SH-SY5Y (cell line): Measurements from ENCODE around the gene SCN1A.

Experiments used
- GATA2 ChIP-seq: IDR thresholded peaks from 2 replicates; pipeline ENCODE4 v1.6.1; 2011; ENCODE audit warnings: mild to moderate bottlenecking, low read depth, low read length
- GATA3 ChIP-seq: IDR thresholded peaks from 2 replicates; pipeline ENCODE4 v1.6.1; 2011; ENCODE audit warnings: low read depth, mild to moderate bottlenecking, low read length, moderate library complexity

DNA sequence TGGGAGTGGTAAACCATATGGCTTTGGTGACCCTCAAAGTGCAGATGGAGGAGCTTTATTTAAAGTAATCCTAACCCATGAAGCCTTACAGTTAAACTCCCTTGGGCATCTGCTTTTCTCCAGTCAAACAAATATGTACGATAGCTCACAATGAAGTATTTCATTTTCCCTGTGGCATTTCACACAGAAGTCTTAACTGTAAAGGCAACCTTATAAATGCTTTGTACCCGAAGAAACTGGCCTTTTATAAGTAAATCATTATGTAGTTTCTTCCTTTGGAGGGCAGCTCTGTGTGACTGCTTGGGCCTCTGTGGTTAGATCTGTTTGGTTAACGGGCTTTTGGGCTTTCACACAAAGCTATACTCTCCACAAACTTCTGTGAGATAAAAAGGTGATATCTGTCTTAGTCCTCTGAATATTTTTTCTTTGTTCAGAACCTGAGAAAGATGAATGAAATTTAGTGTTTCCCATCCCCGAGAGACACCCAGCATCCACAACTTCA lies 46.6 kb downstream of the SCN1A start:
- no peak for TF ChIP-seq GATA2
- TF ChIP-seq GATA3 = no peak
